Amniotic epithelial cell (primary cell): ENCODE measurements around the gene CCDC146.

ENCODE experiments used
- DNase-seq: peaks from one replicate; pipeline ENCODE4 v3.0.0-alpha.2; 2010; ENCODE audit warnings: low read depth

Gene CCDC146

GRCh38 chr7:77284005-77284404, 161.6 kb downstream of the CCDC146 start:
- DNase-seq: no peak

GRCh38 chr7:77284616-77285015, 162.2 kb downstream of the CCDC146 start:
- no peak for DNase-seq

DNA sequence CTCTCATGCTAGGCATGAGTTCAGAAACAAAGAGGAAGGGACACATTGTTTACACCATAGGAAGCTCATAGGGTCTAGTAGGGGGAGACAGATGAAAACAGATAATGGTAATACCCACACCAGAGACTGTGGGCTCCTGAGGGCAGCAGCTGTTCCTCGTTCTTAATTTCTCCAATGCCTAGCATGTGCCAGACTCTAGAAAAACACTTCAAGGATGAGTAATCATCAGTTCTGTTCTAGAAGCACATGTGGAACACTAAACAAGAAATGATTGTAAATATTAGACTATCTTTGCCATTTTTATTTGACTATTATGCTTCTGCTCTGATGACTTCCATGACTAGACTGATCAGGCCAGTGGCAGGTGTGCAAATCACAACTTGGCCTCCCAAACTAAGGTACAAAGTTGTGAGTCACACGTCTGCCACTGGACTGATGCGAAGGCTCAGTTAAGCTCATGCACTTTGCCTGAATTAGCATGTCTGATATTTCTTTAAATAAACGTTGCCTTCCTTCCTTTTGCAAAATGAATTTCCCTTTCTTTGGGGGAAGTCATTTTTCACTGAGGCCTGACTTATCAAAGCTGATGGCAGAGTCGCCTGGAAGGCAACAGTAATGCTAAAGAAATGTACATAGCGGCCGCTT, 166.4 kb downstream of the CCDC146 start:
- no peak for DNase-seq

DNA sequence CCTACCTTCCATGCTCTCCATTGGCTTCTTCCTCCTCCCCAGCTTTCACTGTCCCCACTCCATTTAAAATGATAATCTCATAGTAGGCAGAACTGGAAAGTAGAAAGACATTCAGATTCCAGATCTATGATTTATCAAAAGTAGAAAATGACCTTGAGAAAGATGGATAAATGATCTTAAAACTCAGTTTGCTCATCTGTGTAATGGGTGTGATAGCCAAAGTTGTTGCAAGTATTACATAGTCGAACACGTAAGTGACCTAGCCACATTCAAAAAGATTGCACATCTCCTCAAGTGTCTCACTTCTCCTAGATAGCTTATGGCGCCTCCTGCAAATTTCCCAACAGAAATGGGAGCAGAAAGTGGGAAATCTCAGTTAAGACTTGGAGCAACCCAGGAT, 167.0 kb downstream of the CCDC146 start:
- DNase-seq: no peak

DNA sequence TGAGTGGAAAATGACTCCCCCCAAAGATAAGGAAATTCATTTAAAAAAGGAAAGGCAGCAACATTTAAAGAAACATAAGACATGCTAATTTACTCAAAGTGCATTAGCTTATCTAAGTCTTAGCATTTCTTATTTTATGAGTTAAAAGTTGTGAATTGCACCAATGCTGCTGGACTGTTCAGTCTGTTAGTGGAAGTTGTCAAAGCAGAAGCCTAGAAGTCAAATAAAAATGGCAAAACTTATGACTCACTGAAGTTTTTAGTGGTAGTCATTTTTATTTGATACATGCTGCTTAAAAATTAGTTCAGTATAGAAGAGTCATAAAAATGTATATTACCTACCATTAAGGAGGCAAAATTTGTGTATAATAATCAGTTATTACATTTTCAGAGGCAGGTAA, 168.0 kb downstream of the CCDC146 start:
- no peak for DNase-seq

DNA sequence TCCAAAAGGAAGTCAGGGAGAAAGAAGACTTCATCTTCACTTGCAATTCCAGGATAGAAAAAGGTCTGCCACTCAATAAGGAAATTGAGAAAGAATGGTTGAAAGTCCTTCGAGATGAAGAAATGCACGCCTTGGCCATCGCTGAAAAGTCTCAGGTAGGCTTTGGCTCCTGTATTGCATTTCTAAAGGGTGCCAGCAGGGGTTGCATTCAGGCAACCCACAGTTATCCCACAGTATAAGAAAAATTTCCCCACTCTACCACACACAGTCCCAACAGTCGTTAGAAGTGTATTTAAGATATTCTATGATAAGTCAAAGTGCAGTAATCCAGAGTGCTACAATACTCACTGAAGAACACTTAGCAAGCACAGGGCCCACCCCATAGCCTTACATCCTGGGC, 170.6 kb downstream of the CCDC146 start:
- DNase-seq: no peak

DNA sequence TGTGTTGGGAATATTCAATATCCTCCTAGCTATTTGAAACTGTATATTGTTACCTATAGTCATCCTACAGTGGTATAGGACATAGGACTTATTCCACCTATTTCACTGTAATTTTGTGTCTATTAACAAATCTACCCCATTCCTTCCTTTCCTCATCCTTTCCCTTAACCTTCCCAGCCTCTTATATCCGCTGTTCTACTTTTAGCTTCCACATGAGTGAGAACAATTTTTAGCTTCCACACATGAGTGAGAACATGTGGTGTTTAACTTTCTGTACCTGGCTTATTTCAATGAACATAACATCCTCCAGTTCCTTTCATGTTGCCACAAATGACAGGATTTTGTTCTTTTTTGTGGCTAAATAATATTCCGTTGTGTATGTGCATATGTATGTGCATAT, 173.1 kb downstream of the CCDC146 start:
- no peak for DNase-seq

- no peak for DNase-seq
These were observed 184.0 kb downstream of the CCDC146 start for GRCh38 chr7:77306231-77307067.

DNA sequence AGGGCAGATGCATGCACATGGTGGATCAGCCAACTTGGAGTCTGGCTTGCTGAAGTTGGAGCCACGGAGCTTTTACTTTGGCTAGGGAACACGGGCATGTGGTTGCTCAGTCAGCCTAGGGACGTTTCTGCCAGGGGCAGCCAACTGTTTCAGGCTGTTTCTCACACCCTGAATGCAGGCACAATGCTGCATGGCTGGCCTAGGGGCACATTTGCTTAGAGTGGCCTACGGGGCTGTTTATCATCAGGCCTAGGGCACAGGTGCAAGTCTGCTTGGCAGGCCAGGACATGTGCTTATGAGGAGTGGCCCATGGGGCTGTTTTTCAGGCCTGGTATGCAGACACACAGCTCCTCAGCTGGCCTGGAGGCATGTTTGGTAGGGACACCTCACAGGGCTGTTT, 186.4 kb downstream of the CCDC146 start:
- DNase-seq: no peak

GRCh38 chr7:77309714-77310220, 187.4 kb downstream of the CCDC146 start:
- no peak for DNase-seq

DNA sequence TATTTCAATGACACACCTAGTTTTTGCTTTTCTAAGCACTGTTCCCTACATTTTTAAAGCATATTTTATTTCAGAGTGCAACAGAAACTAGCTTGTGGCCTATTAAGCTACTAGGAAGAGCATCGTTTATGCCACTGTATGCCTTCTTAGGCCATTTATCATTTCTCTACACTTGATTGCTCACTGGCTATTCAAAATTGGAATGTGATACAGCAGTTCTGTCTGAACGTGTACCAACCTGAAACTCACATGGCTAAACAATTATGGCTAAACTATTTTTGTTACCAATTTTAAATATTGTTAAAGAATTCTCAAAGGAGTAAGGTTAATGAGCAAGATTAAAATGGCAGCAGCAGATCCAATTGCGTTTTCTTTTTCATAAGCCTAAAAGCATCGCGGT, 188.6 kb downstream of the CCDC146 start:
- DNase-seq: no peak

- no peak for DNase-seq
These were observed 190.7 kb downstream of the CCDC146 start for GRCh38 chr7:77313085-77313484.

DNA sequence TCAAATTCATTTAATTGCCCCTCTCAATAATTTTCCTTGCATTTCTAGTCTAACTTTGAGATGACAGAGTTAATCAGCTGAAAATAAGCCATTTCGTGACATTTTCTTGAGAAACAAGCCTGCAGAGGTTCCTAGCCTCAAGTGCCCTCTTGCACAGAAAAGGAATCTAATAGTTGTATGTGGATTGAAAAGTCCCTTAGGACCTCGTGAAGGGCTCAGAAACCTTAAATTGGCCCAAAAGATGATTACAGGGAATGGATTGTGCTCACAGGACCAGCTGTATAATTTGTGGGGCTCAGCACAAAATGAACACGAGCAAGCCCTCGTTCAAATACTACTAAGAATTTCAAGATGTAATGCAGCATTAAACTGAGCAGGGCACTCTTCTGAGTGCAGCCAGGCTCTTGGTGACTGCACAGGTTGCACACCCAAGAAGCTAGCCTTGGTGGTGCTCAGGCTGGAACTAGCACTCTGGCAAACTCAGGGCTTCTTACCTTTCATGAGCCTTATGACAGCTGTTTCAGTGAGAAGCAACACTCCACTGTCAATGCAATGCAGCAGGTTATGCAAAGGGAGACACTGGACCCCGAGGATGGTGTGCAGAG, 191.6 kb downstream of the CCDC146 start:
- DNase-seq: no peak

- no peak for DNase-seq
These were observed 192.8 kb downstream of the CCDC146 start for GRCh38 chr7:77315182-77315591.

DNA sequence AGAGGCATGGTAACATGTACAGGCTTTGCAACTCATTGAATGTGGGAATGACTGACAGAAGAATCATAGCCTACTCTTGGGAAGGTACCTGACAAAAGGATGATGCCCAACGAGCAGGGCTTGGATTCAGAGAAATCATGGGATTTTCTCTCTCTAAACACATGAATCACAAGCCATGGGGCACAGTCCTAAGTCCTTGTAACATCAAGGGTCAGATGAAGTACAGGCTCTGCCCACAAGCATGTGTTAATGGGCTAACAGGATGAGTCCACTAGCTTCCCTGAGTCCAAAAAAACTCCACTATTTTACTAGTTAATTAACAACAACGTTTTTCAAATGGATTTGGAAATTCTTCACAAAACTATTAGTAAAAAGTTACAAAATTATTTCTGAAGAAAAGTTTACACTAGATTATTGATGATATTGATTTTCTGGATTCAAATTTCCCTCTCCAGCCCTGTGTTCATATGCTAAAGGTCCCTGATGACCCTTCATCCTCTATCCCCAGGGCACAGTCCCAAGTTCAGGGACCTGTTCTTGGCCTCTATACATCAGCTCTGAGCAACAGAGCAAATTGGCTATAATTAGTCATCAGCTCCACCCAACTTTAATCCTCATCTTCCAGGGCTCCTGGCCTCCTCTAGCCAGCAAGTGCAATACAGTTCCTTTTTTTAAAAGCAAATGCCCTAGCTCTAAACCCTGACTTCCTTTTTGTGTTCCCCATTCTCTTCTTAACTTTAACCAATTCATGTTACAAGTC, 194.0 kb downstream of the CCDC146 start:
- DNase-seq: no peak

GRCh38 chr7:77318019-77318418, 195.6 kb downstream of the CCDC146 start:
- DNase-seq: no peak

DNA sequence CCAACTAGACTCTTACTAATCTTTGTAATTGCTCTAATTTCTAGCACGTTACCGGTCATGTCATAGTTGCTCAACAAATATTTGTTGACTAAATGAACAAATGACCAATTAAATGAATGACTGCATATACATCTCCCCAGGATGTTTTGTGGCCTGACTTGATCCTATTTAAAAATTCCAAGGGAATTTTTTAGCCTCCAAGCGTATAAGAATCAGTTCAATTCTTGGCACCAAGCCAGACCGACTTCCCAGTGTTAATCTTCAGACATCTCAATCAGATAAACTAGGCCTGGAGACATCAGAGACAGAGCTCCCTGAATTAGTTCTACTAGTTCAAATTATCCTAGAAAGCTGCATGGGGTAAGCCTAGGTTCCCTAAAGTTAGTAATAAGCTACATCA, 197.7 kb downstream of the CCDC146 start:
- no peak for DNase-seq

DNA sequence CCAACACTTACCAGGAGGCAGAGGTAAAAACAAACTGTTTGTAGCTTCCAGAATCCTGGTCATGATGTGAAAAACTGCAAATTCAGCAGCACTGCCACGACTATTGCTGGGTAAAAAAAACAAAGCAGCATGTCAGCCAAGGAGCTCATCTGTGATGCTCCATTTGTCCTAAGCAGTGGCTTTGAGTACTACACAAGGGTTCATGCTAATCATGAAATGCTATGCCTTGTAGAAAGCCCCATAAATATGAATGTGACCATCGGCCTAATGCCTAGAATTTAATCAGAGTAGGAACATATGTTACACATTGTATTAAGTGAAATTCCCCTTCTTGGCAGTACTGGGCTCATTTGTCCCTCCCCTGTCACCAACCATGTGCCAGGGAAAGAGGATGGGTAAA, 198.3 kb downstream of the CCDC146 start:
- DNase-seq: no peak

DNA sequence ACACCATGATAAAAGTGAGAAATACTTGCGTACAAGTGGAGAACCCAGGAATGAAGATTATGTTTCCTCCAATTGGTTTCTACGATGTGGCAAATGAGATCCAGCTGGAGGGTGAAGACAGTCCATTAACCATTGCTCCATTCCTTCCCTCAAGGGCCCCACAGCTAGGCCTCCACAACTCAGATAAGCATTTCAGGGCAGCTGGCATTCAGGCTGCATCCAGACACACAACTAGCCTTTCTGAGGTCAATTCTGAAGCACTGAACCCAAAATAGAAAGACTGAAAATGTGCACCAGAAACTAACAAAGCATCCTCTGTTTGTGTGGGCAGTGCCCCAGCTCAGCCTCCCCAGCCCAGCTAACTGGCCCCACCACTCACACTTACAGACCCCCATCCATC, 198.9 kb downstream of the CCDC146 start:
- DNase-seq: peak; percentile 28

GRCh38 chr7:77326131-77326530, 203.7 kb downstream of the CCDC146 start:
- no peak for DNase-seq

- DNase-seq: peak; percentile 97
These were observed 204.9 kb downstream of the CCDC146 start for GRCh38 chr7:77327067-77327931.
